Activated CD8-positive, alpha-beta memory T cell treated with anti-CD3 and anti-CD28 coated beads, Interleukin-2, amount 50 U/mL, for 24 hours (primary cell): ENCODE results near the gene ZNF581.
A peak's percentile ranks its signal among the peaks of the same experiment; 100 is the strongest.

Experiments used
- DNase-seq: peaks from one replicate; pipeline ENCODE4 v3.0.0-alpha.2; 2020; ENCODE audit errors: extremely low read depth

Gene ZNF581, protein sequence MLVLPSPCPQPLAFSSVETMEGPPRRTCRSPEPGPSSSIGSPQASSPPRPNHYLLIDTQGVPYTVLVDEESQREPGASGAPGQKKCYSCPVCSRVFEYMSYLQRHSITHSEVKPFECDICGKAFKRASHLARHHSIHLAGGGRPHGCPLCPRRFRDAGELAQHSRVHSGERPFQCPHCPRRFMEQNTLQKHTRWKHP

DNA sequence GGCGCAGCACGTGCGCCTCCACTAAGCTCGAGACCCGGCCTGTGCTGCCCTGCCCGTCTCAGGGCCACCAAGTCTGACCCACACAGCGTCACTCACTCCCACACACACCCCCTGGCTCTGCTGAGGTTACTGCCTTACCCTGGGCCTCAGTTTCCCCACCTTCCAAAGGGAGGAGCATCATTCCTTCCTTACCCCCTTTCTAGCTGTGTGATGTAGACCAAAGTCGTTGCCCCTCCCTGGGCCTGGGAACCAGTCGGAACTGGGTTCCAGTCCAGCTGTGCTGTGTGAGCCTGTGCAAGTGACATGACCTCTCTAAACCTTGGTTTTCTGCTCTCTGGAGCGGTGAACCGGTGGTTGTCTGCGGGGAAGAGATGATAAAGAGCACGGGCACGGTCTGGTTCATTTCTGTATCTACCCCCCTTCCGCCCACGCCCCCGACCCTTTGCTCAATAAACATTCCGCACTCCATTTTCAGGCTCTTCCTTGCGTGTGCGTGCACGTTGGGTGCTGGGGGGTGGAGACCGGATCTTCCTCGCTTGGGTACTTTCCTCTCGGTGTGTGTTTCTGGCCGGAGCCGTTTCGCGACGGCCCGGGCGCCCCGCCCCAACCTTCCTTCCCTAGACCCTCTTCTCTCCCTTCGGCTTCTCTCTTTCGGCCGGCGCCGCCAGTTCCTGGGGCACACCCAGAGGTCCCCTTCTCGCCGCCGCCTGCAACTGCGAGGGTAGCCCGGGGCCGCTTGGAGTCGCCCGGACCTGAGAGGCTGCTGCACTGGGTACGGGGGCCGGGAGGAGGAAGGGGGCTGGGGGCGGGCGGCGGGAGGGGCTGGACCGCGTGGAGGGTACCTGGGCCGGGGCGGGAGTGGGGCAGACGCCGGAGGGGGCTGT lies at the start of gene ZNF581:
Gene ZNF581, plus strand, starts transcription at position 647 of the 884 bp plus-strand sequence. CDS start 923 bp downstream, outside the sequence.
- no peak for DNase-seq

GRCh38 chr19:55594996-55595545 lies 48.4 kb upstream of the ZNF581 start:
- DNase-seq, result no peak

GRCh38 chr19:55596304-55596703 lies 47.1 kb upstream of the ZNF581 start:
- DNase-seq, result no peak

DNA sequence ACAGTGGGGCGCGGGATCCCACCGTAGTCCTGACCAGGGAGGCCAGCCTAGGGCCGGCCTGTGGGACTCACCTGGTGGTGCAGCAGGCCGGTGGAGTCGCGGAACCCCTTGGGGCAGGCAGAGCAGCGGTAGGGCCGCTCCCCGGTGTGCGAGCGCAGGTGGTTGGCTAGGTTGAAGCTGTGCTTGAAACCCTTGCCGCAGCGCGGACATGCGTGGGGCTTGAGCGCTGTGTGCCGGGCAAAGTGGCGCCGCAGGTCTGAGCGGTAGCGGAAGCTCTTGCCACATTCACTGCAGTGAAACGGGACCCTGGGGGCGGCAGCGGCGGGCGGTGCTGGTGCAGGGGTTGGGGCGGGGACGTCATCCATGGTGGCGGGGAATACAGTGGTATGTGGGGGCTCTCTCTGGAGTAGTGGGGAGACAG lies 45.9 kb upstream of the ZNF581 start:
- DNase-seq, result no peak

DNA sequence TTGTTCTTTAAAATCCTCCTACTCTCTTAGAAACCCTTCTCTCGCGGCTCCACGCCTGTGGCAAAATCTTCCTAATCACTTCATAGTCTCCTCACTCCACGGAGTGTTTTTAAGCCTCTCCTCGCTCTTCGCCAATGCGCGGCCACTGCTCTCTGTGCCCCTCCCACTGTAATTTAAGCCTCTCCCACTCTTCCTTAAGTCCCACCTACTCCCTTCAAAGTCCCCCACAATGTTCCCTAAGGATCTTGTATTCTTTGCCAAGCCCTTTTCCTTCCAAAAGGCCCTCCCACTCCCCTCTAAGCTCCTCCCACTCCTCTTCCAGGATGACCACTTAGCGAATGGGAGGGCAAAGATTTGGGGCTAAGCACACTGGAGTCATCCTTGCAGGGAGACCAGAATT lies 45.4 kb upstream of the ZNF581 start:
- DNase-seq, result no peak

GRCh38 chr19:55598719-55599467 lies 44.6 kb upstream of the ZNF581 start:
- DNase-seq, result peak; percentile 90

DNA sequence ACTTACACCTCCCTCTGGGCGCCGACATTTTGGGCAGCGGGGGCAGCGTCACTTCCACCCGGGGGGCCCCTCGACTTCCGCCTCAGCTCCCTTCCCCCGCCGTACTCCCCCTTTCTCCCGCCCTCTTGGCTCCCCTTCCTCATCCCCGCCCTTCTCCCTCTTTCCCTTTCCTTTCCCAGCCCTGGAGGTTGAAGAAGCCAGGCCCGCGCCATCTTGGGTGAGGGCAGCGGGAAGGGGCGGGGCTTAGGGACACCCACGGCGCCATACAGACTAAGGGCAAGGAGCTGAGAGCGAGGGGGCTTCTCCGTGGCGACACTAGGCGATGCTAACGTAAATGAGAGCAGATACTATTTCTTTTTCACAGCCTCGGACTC lies 44.0 kb upstream of the ZNF581 start, which contains the start of gene FIZ1:
Gene FIZ1, minus strand, starts transcription at position 50 of the 374 bp plus-strand sequence. CDS start 1,652 bp downstream, outside the sequence.
- DNase-seq, result peak; percentile 94

GRCh38 chr19:55599842-55600661 lies 43.4 kb upstream of the ZNF581 start, which contains the start of gene ZNF524:
Gene ZNF524 (plus strand): TSS chr19:55600288. CDS start chr19:55602113, 1,825 bp downstream.
- DNase-seq, result peak; percentile 58

- DNase-seq, result no peak
These were observed 42.8 kb upstream of the ZNF581 start for GRCh38 chr19:55600662-55601028.

GRCh38 chr19:55601084-55601483 lies 42.4 kb upstream of the ZNF581 start:
- no peak for DNase-seq

DNA sequence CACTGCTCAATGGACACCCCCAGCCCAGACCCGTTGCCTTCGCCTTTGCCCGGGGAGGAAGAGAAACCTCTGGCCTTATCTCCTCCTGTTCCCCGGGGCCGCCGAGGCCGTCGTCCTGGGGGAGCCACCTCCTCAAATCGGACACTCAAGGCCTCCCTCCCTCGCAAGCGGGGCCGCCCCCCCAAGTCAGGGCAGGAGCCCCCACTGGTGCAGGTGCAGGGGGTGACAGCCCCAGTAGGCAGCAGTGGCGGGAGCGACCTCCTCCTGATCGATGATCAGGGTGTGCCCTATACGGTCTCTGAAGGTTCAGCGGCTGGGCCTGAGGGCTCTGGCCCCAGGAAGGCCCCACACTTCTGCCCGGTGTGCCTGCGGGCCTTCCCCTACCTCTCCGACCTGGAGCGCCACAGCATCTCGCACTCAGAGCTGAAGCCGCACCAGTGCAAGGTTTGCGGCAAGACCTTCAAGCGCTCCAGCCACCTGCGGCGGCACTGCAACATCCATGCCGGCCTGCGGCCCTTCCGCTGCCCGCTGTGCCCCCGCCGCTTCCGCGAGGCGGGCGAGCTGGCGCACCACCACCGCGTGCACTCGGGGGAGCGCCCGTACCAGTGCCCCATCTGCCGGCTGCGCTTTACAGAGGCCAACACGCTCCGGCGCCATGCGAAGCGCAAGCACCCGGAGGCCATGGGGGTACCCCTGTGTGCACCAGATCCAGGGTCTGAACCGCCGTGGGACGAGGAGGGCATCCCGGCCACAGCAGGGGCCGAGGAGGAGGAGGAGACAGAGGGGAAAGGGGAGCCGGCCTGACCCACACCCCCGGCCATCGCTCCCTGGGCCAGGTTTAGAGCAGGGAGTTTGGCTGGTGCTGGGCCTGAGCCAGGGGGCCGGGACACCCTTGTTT lies 41.1 kb upstream of the ZNF581 start:
- no peak for DNase-seq

GRCh38 chr19:55603115-55603514 lies 40.3 kb upstream of the ZNF581 start:
- DNase-seq, result no peak

DNA sequence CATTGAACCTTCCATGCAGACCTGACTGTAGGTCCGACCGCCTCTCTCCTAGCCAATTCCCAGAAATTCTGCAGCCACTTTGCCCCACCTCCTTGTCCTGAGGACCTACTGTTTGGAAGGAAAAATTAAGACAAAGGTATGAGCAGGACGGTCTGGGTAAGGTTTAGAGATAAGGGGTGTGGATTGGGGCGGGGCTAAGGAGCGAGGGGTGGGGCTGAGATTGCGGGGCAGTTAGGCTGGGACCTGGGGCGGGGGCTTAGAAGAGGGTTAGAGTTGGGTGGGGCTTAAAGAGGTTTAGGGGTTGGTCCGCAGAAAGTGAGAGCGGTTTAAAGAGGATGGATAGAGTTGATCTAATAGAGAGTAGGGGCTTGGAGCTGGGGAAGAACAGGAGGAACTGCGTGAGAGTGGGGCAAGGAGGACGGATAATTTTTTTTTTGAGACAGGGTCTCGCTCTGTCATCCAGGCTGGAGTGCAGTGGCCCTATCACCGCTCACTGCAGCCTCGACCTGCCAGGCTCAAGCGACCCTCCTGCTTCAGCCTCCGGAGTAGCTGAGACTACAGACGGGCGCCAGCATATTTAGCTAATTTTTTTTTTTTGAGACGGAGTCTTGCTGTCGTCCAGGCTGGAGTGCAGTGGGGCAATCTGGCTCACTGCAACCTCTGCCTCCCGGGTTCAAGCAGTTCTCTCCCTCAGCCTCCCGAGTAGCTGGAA lies 39.7 kb upstream of the ZNF581 start:
- DNase-seq, result no peak

DNA sequence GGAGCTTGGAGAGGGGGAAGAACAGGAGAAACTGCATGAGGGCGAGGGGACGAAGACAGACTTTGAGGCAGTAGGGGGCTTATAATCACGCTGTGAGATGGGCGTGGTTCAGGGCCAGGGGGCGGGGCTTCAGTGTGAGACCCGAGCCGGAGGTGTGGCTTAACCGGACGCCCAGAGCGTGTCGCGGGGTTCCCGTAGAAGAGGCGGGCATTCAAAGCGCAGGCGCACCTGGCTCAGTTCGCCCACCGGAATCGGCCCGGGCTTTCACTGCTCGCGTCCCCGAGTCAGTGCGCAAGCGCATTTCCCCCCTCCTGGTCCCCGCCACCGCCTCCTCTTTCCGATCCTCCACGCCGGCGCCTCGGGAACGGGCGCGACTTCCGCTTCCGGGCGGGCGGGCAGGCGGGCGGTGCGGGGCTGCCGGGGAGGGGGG lies 38.2 kb upstream of the ZNF581 start:
- DNase-seq, result peak; percentile 97

- DNase-seq, result no peak
These were observed 37.6 kb upstream of the ZNF581 start, which contains the start of gene ZNF865 for GRCh38 chr19:55605637-55606470. Gene ZNF865 (plus strand): TSS chr19:55605647. CDS start chr19:55613619, 7,972 bp downstream.

GRCh38 chr19:55606471-55606787 lies 37.0 kb upstream of the ZNF581 start:
- DNase-seq, result no peak

GRCh38 chr19:55606817-55607216 lies 36.6 kb upstream of the ZNF581 start:
- no peak for DNase-seq

- DNase-seq, result no peak
These were observed 34.1 kb upstream of the ZNF581 start for GRCh38 chr19:55609326-55609725.
